HG03060 (cell line): Measurements from ENCODE around the gene MCOLN3.
A peak's percentile ranks its signal among the peaks of the same experiment; 100 is the strongest.
"Not testable (repeated sequence)": the region's sequence is repeated elsewhere in the genome, so short reads cannot be mapped to it uniquely, and the experiment has no call there.

ENCODE experiments used
- ATAC-seq: cut with Tn5 transposase; IDR thresholded peaks from one replicate; pipeline ENCODE4 v1.9.1; 2021; ENCODE audit warnings: low read depth, moderate number of reproducible peaks; ENCODE audit not compliant: unreplicated experiment

The MCOLN3 gene

GRCh38 chr1:85049735-85050166 lies 1.5 kb upstream of the MCOLN3 start:
- ATAC-seq: no peak

- no peak for ATAC-seq
These were observed 616 bp downstream of the MCOLN3 start for GRCh38 chr1:85047472-85048295.

GRCh38 chr1:85047144-85047471 lies 1.2 kb downstream of the MCOLN3 start:
- ATAC-seq: no peak

GRCh38 chr1:85042413-85042812 lies 5.9 kb downstream of the MCOLN3 start:
- ATAC-seq: no peak

GRCh38 chr1:85041793-85042192 lies 6.5 kb downstream of the MCOLN3 start:
- no peak for ATAC-seq

GRCh38 chr1:85033221-85033620 lies 15.1 kb downstream of the MCOLN3 start:
- no peak for ATAC-seq

GRCh38 chr1:85030536-85030935 lies 17.8 kb downstream of the MCOLN3 start:
- no peak for ATAC-seq

- ATAC-seq: no peak
These were observed 20.1 kb downstream of the MCOLN3 start for GRCh38 chr1:85028151-85028550.

GRCh38 chr1:85027242-85027983 lies 20.9 kb downstream of the MCOLN3 start:
- ATAC-seq: peak; percentile 89

- ATAC-seq: no peak
These were observed 22.4 kb downstream of the MCOLN3 start for GRCh38 chr1:85025940-85026339.

GRCh38 chr1:85024736-85025135 lies 23.6 kb downstream of the MCOLN3 start:
- ATAC-seq: no peak

- no peak for ATAC-seq
These were observed 25.6 kb downstream of the MCOLN3 start for GRCh38 chr1:85022700-85023099.

- no peak for ATAC-seq
These were observed 28.3 kb downstream of the MCOLN3 start for GRCh38 chr1:85019994-85020393.

- ATAC-seq: no peak
These were observed 32.5 kb downstream of the MCOLN3 start for GRCh38 chr1:85015826-85016225.

GRCh38 chr1:85005641-85006040 lies 42.7 kb downstream of the MCOLN3 start:
- not testable (repeated sequence) for ATAC-seq

- ATAC-seq: no peak
These were observed 46.6 kb downstream of the MCOLN3 start for GRCh38 chr1:85001742-85002141.

- ATAC-seq: no peak
These were observed 49.5 kb downstream of the MCOLN3 start for GRCh38 chr1:84998642-84999280.

GRCh38 chr1:84997667-84998600 lies 50.4 kb downstream of the MCOLN3 start:
- no peak for ATAC-seq

- ATAC-seq: no peak
These were observed 51.2 kb downstream of the MCOLN3 start, which contains the start of gene MCOLN2 for GRCh38 chr1:84996846-84997666. MCOLN2 (minus strand) TSS chr1:84997113; CDS start chr1:84996872, 241 bp downstream.
